UCSD-AML1 (cell line): ENCODE measurements around the gene SLBP.

Experiments used
- DNase-seq: peaks from one replicate; lab custom pipeline; 2025; ENCODE audit not compliant: unreplicated experiment; lab: John Stamatoyannopoulos, UW

The SLBP gene

GRCh38 chr4:1656132-1656531, 56.0 kb downstream of the SLBP start:
- no peak for DNase-seq

GRCh38 chr4:1655676-1656075, 56.4 kb downstream of the SLBP start:
- DNase-seq = no peak

GRCh38 chr4:1655081-1655480, 57.0 kb downstream of the SLBP start:
- DNase-seq = no peak

- DNase-seq = no peak
Measured at GRCh38 chr4:1654216-1654955, 57.7 kb downstream of the SLBP start.

- DNase-seq = no peak
Measured at GRCh38 chr4:1653776-1654175, 58.3 kb downstream of the SLBP start.

- no peak for DNase-seq
Measured at GRCh38 chr4:1652088-1652487, 60.0 kb downstream of the SLBP start.

GRCh38 chr4:1651609-1652008, 60.5 kb downstream of the SLBP start:
- no peak for DNase-seq

GRCh38 chr4:1648962-1649361, 63.2 kb downstream of the SLBP start:
- no peak for DNase-seq

GRCh38 chr4:1647432-1647831, 64.7 kb downstream of the SLBP start:
- no peak for DNase-seq

GRCh38 chr4:1646690-1647089, 65.4 kb downstream of the SLBP start:
- DNase-seq = no peak

- no peak for DNase-seq
Measured at GRCh38 chr4:1644891-1645657, 67.0 kb downstream of the SLBP start.

GRCh38 chr4:1643971-1644735, 68.0 kb downstream of the SLBP start:
- DNase-seq = no peak
